ENCODE measurements around the gene IMP3.

DNA sequence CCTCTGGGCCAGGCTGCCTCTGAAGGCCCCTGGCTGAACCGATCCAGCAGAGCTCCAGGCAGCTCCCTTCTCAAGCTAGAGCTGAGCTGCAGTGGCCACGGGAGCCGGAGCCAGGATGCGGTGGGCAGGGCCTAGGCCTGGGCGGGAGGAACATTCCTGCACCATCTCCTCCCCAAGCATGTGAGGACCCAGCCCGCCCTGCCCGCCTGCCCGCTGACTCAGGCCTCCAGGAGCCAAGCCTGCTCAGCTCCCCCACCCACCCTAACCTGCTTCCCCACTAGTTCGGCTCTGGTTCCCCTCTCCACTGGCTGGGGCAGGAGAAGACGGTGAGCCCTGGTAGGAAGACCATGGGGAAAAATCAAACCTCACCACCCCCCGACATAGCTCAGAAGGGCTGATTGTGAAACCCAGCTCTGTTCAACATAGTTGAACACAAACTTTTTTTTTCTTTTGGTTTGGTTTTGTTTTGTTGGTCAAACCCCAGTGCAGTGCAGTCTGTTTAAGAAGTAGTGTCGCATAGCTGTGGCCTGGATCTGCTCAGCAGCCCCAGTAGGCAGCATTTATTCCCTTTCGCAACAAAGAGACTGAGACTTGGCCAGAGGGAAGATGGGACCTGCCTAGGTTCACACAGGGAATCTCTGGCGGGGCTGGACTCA, 21.2 kb upstream of the IMP3 start:
- no peak for TF ChIP-seq FOSL1 (IDR thresholded peaks at IDR 0.05; ENCODE audit: low read depth)
- TF ChIP-seq POLR2AphosphoS5 (IDR thresholded peaks at IDR 0.05; ENCODE audit: low read depth, low read length) = peak; percentile 67
- TF ChIP-seq, protein P1, sequence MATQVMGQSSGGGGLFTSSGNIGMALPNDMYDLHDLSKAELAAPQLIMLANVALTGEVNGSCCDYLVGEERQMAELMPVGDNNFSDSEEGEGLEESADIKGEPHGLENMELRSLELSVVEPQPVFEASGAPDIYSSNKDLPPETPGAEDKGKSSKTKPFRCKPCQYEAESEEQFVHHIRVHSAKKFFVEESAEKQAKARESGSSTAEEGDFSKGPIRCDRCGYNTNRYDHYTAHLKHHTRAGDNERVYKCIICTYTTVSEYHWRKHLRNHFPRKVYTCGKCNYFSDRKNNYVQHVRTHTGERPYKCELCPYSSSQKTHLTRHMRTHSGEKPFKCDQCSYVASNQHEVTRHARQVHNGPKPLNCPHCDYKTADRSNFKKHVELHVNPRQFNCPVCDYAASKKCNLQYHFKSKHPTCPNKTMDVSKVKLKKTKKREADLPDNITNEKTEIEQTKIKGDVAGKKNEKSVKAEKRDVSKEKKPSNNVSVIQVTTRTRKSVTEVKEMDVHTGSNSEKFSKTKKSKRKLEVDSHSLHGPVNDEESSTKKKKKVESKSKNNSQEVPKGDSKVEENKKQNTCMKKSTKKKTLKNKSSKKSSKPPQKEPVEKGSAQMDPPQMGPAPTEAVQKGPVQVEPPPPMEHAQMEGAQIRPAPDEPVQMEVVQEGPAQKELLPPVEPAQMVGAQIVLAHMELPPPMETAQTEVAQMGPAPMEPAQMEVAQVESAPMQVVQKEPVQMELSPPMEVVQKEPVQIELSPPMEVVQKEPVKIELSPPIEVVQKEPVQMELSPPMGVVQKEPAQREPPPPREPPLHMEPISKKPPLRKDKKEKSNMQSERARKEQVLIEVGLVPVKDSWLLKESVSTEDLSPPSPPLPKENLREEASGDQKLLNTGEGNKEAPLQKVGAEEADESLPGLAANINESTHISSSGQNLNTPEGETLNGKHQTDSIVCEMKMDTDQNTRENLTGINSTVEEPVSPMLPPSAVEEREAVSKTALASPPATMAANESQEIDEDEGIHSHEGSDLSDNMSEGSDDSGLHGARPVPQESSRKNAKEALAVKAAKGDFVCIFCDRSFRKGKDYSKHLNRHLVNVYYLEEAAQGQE (IDR thresholded peaks at IDR 0.05; ENCODE audit: low read depth) = no peak
- TF ChIP-seq, protein P2, sequence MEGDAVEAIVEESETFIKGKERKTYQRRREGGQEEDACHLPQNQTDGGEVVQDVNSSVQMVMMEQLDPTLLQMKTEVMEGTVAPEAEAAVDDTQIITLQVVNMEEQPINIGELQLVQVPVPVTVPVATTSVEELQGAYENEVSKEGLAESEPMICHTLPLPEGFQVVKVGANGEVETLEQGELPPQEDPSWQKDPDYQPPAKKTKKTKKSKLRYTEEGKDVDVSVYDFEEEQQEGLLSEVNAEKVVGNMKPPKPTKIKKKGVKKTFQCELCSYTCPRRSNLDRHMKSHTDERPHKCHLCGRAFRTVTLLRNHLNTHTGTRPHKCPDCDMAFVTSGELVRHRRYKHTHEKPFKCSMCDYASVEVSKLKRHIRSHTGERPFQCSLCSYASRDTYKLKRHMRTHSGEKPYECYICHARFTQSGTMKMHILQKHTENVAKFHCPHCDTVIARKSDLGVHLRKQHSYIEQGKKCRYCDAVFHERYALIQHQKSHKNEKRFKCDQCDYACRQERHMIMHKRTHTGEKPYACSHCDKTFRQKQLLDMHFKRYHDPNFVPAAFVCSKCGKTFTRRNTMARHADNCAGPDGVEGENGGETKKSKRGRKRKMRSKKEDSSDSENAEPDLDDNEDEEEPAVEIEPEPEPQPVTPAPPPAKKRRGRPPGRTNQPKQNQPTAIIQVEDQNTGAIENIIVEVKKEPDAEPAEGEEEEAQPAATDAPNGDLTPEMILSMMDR (IDR thresholded peaks at IDR 0.05 in 2 of 3, conservative IDR thresholded peaks at IDR 0.05 in 1 of 3; ENCODE audit: borderline replicate concordance in 1 of 3, insufficient read depth in 1 of 3, low read depth in 2 of 3, low read length in 2 of 3) = no peak
- TF ChIP-seq, protein P3, sequence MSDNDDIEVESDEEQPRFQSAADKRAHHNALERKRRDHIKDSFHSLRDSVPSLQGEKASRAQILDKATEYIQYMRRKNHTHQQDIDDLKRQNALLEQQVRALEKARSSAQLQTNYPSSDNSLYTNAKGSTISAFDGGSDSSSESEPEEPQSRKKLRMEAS (IDR thresholded peaks at IDR 0.05) = no peak
- no peak for TF ChIP-seq POLR2A (IDR thresholded peaks at IDR 0.05; ENCODE audit: borderline replicate concordance, extremely low read depth, insufficient read depth, insufficient read length)
- TF ChIP-seq CBX3 (IDR thresholded peaks at IDR 0.05; ENCODE audit: low read depth) = no peak
- TF ChIP-seq CEBPB (IDR thresholded peaks at IDR 0.05; ENCODE audit: low read depth) = no peak
- TF ChIP-seq TCF7L2 (IDR thresholded peaks at IDR 0.05; ENCODE audit: borderline replicate concordance, extremely low read depth, insufficient read depth, insufficient read length) = no peak
- no peak for TF ChIP-seq EZH2 (IDR thresholded peaks at IDR 0.05)
- TF ChIP-seq, protein P4, sequence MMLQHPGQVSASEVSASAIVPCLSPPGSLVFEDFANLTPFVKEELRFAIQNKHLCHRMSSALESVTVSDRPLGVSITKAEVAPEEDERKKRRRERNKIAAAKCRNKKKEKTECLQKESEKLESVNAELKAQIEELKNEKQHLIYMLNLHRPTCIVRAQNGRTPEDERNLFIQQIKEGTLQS (IDR thresholded peaks at IDR 0.05) = no peak
- no peak for TF ChIP-seq SRF (IDR thresholded peaks at IDR 0.05; ENCODE audit: low read depth)

All from HCT116 (cell line).